ENCODE results near the gene MEST. TPM values are rescaled to one million over a fixed set of nuclear protein-coding genes. Genes with fewer than 3 reads are reported as not detected.
A peak's percentile ranks its signal among the peaks of the same experiment; 100 is the strongest.

Gene MEST
- total RNA-seq, 2 donors from 2014 or later = 24.1 to 68.9 TPM

GRCh38 chr7:130490311-130490791, 1.5 kb upstream of the MEST start:
- intact Hi-C loops (cut with DNase I) = loop anchor here (10.0 kb wide), 1 partner anchor 416 kb away; the partner anchor contains the start of gene KLHDC10
- no peak for DNase-seq
- WGBS, 2 donors = 66 to 88% methylated on average over 21 of the region's 21 CpGs

GRCh38 chr7:130490888-130491804, 739 bp upstream of the MEST start:
- Histone ChIP-seq H3K27ac (peak overlapping the region in 2 of 4 donors; percentile 5 to 30), H3K4me3 (no peak overlapping the region), H3K36me3 (replicated peaks in 1 of 2; ENCODE audit: insufficient read depth in 1 of 2, low read depth in 2 of 2) (no peaks in the 10 kb centered on the region), H3K27me3 (no peaks in the 10 kb centered on the region), H3K4me1 (peaks cover 71% of the 10 kb centered on the region), H3K9me3 (no peaks in the 10 kb centered on the region)
- intact Hi-C loops (cut with DNase I) = loop anchor here (10.0 kb wide), 1 partner anchor 416 kb away; the partner anchor contains the start of gene KLHDC10
- DNase-seq (peak; percentile 40 to 68 (median 50)), ATAC-seq (peak; percentile 25)
- TF ChIP-seq POLR2A (IDR thresholded peaks at IDR 0.05) (peak in 1 of 3 donors; percentile 17), CTCF (IDR thresholded peaks at IDR 0.05) (peak; percentile 12 to 60 (median 52))
- 47 to 64% methylated on average over 48 to 62 of the region's 62 CpGs for WGBS, 2 donors

More at GRCh38 chr7:130490311-130490791, 1.5 kb upstream of the MEST start:
- Histone ChIP-seq H3K4me1 (peaks cover 77% of the 10 kb centered on the region), H3K36me3 (replicated peaks in 1 of 2; ENCODE audit: insufficient read depth in 1 of 2, low read depth in 2 of 2) (no peaks in the 10 kb centered on the region), H3K9me3 (no peaks in the 10 kb centered on the region), H3K27ac (peak overlapping the region in 1 of 4 donors; percentile 5), H3K4me3 (no peak overlapping the region), H3K27me3 (no peaks in the 10 kb centered on the region)
- TF ChIP-seq CTCF (IDR thresholded peaks at IDR 0.05) = no peak
- no peak for TF ChIP-seq POLR2A (IDR thresholded peaks at IDR 0.05)
- no peak for ATAC-seq

GRCh38 chr7:130492523-130493274, 814 bp downstream of the MEST start:
- ATAC-seq = no peak

More at GRCh38 chr7:130492523-130493274, 814 bp downstream of the MEST start:
- intact Hi-C loops (cut with DNase I) = loop anchor here (10.0 kb wide), 1 partner anchor 418 kb away; the partner anchor contains the start of gene KLHDC10
- peak in 1 of 4 donors; percentile 24 for DNase-seq
- H3K27ac ChIP-seq = no peak overlapping the region
- no peaks in the 10 kb centered on the region for H3K27me3 ChIP-seq
- peaks cover 57% of the 10 kb centered on the region for H3K4me1 ChIP-seq
- no peak overlapping the region for H3K4me3 ChIP-seq
- no peak for TF ChIP-seq POLR2A (IDR thresholded peaks at IDR 0.05)
- no peak for TF ChIP-seq CTCF (IDR thresholded peaks at IDR 0.05)
- WGBS, 2 donors = 46 to 63% methylated on average over 45 to 50 of the region's 50 CpGs
- H3K36me3 ChIP-seq (replicated peaks in 1 of 2; ENCODE audit: insufficient read depth in 1 of 2, low read depth in 2 of 2) = peaks cover 0 to 1% of the 10 kb centered on the region in 2 donors
- no peaks in the 10 kb centered on the region for H3K9me3 ChIP-seq

Data from body of pancreas (tissue), 4 donors.